K562 (cell line): ENCODE data around the gene ETV3L. TPM values are rescaled to one million over a fixed set of nuclear protein-coding genes. Genes with fewer than 3 reads are reported as not detected.
A peak's percentile ranks its signal among the peaks of the same experiment; 100 is the strongest.

Experiments used
- ATAC-seq: fragments of 200-7000 bp; cut with Tn5 transposase; 3 replicates; pipeline ENCODE4 v1.9.1; 2020; ENCODE audit warnings: moderate library complexity
- BruUV-seq: library from RNA; stranded (reverse); fragments of 400-500 nt; replicated peaks from 2 replicates; lab custom pipeline; 2021; lab: Mats Ljungman, UMichigan
- CTCF ChIA-PET: fragments of 300-600 bp; formaldehyde crosslinking; extraction: SDS; loops from one replicate; lab custom pipeline; 2021; ENCODE audit warnings: low intra/inter-chr PET ratio; lab: Yijun Ruan, JAX
- POLR2A ChIA-PET: fragments of 300-600, 350-650 bp; sonication (Branson Sonifier 250); formaldehyde crosslinking; extraction: SDS; loops from one replicate; lab custom pipeline; 2021; ENCODE audit warnings: antibody characterized with exemption, inconsistent platforms; lab: Yijun Ruan, JAX
- DNase-seq, 4 experiments: peaks; one replicate each; pipeline versions ENCODE4 v3.0.0 to v3.0.0-alpha.2; 2011 to 2018; ENCODE audit warnings: low spot score in 3 of 4, mixed read lengths in 3 of 4; ENCODE audit errors: extremely low read depth in 1 of 4
- FAIRE-seq: peaks from 2 replicates; lab custom pipeline; 2011; peaks lifted over from hg19 to GRCh38; lab: Jason Lieb, UNC
- H2AFZ ChIP-seq: 2 replicates; pipeline ENCODE4 v1.6.0; 2011; ENCODE audit warnings: low read depth, low read length, control low read depth, inconsistent platforms
- H3K27ac ChIP-seq: fragments of 200-600 bp; 3 replicates; pipeline ENCODE4 v1.8.0; 2011; ENCODE audit warnings: low read depth, mild to moderate bottlenecking, control low read depth, inconsistent platforms, low read length, moderate library complexity, mixed read lengths; ENCODE audit errors: extremely low read depth
- H3K27me3 ChIP-seq, 2 experiments: fragments of 300-600 bp in 1 of 2; 2 replicates in 1 of 2; 3 replicates in 1 of 2; pipeline versions ENCODE4 v1.6.0 to v1.8.0; 2011; ENCODE audit warnings: inconsistent platforms in 2 of 2, low read length in 2 of 2, mild to moderate bottlenecking in 1 of 2, mixed read lengths in 1 of 2, moderate library complexity in 1 of 2; ENCODE audit not compliant: control insufficient read depth in 2 of 2, insufficient read depth in 2 of 2
- H3K36me3 ChIP-seq: fragments of 300-600 bp; 3 replicates; pipeline ENCODE4 v1.8.0; 2011; ENCODE audit warnings: mild to moderate bottlenecking, low read length, inconsistent platforms; ENCODE audit not compliant: control insufficient read depth, insufficient read depth
- H3K4me1 ChIP-seq, 2 experiments: fragments of 200-600 bp in 1 of 2; replicated peaks in 1 of 2; 2 replicates in 1 of 2; 3 replicates in 1 of 2; pipeline versions ENCODE4 v1.5.1 to v1.8.0; 2011; ENCODE audit warnings: inconsistent platforms in 2 of 2, low read length in 2 of 2, mild to moderate bottlenecking in 1 of 2, mixed read lengths in 1 of 2, moderate library complexity in 1 of 2; ENCODE audit not compliant: control insufficient read depth in 2 of 2, insufficient read depth in 2 of 2
- H3K4me2 ChIP-seq: 2 replicates; pipeline ENCODE4 v1.6.1; 2011; ENCODE audit warnings: low read length, control low read depth, inconsistent platforms, mixed read lengths; ENCODE audit not compliant: insufficient read depth
- H3K4me3 ChIP-seq: fragments of 200-600 bp; sonication (generic), shearing (Covaris generic); 2 replicates; pipeline ENCODE4 v1.5.1; 2016; ENCODE audit warnings: control low read depth, inconsistent platforms
- H3K79me2 ChIP-seq: fragments of 200-600 bp; 3 replicates; pipeline ENCODE4 v1.8.0; 2011; ENCODE audit warnings: low read length, inconsistent platforms; ENCODE audit not compliant: control insufficient read depth, insufficient read depth
- H3K9ac ChIP-seq, 2 experiments: 2 replicates each; pipeline versions ENCODE4 v1.6.0 to v1.6.1; 2011; ENCODE audit warnings: low read depth in 2 of 2, low read length in 2 of 2, control low read depth in 1 of 2, inconsistent platforms in 1 of 2, mild to moderate bottlenecking in 1 of 2, mixed read lengths in 1 of 2; ENCODE audit not compliant: insufficient read depth in 1 of 2
- H3K9me1 ChIP-seq: one replicate; pipeline ENCODE4 v1.6.0; 2011; ENCODE audit warnings: inconsistent platforms, mild to moderate bottlenecking, low read length, moderate library complexity; ENCODE audit not compliant: control insufficient read depth, insufficient read depth
- H3K9me3 ChIP-seq: replicated peaks from 2 replicates; pipeline ENCODE4 v1.5.1; 2011; ENCODE audit warnings: low read depth, low read length, inconsistent platforms; ENCODE audit not compliant: control insufficient read depth, insufficient read depth
- H4K20me1 ChIP-seq: replicated peaks from 2 replicates; pipeline ENCODE4 v1.6.1; 2011; ENCODE audit warnings: low read length, inconsistent platforms, mixed read lengths; ENCODE audit not compliant: control insufficient read depth, insufficient read depth
- CEBPB ChIP-seq: fragments of 450-650 bp; IDR thresholded peaks from 2 replicates; pipeline ENCODE4 v1.6.1; 2016; ENCODE audit warnings: missing genetic modification characterization, missing compliant biosample characterization
- MEF2A ChIP-seq: IDR thresholded peaks from 2 replicates; pipeline ENCODE4 v1.6.1; 2011; ENCODE audit warnings: low read depth, mild to moderate bottlenecking, low read length, moderate library complexity; ENCODE audit not compliant: control insufficient read depth
- RFX5 ChIP-seq: IDR thresholded peaks from 2 replicates; pipeline ENCODE4 v1.6.1; 2011; ENCODE audit warnings: low read depth, mild to moderate bottlenecking, improper control_type of control experiment, low read length
- SMC3 ChIP-seq: conservative IDR thresholded peaks from 2 replicates; pipeline ENCODE4 v1.6.1; 2011; ENCODE audit warnings: low read depth, low read length, improper control_type of control experiment; ENCODE audit not compliant: insufficient read depth
- SUPT5H ChIP-seq: fragments of 450-650 bp; IDR thresholded peaks from 2 replicates; pipeline ENCODE4 v1.6.1; 2016
- WGBS: fragments of 100-300 bp; shearing (Covaris generic); methylation state at CpG from one replicate; pipeline ENCODE4 v1.1.6; 2016; ENCODE audit warnings: low coverage, mixed read lengths; ENCODE audit not compliant: insufficient coverage; ENCODE audit errors: missing lambda C conversion rate; 5-methylcytosine and 5-hydroxymethylcytosine counted together
- in situ Hi-C: fragments of 300-500 bp; cut with MboI; formaldehyde crosslinking; loops from 4 replicates; pipeline ENCODE4 v1.15.0; 2018; ENCODE audit warnings: inconsistent platforms, mixed read lengths
- intact Hi-C: fragments of 100-400 bp; cut with micrococcal nuclease; formaldehyde crosslinking; loops from 2 replicates; pipeline ENCODE4 v1.14.2; 2022
- polyA plus RNA-seq, 8 experiments: library from polyadenylated mRNA; depleted of rRNA in 4 of 8; stranded (reverse) in 5 of 8; unstranded in 3 of 8; fragments of >200 nt; fragmentation: Nextera tagmentation in 2 of 8; fragmentation: Illumina TruSeq in 1 of 8; extraction: Ambion mirVana in 2 of 8; extraction: Trizol in 1 of 8; gene quantifications; 2 replicates each; pipeline versions ENCODE4 v1.2.1 to v1.2.3, GENCODE V29; 2011 to 2014; ENCODE audit warnings: inconsistent platforms in 1 of 8, missing spikeins in 1 of 8
- total RNA-seq, 7 experiments: library from RNA; depleted of rRNA in 6 of 7; stranded (reverse); fragments of >200 nt in 6 of 7; fragmentation: Illumina TruSeq in 2 of 7; extraction: Trizol in 2 of 7; gene quantifications; 2 replicates each; pipeline versions ENCODE4 v1.2.1 to v1.2.3, GENCODE V29; 2011 to 2021; ENCODE audit warnings: low replicate concordance in 1 of 7

The ETV3L gene
- total and polyA plus RNA-seq, 9 of the 15 experiments (the other 6 are each of a cell fraction or from before 2014, with no cell fraction given) = not detected

DNA sequence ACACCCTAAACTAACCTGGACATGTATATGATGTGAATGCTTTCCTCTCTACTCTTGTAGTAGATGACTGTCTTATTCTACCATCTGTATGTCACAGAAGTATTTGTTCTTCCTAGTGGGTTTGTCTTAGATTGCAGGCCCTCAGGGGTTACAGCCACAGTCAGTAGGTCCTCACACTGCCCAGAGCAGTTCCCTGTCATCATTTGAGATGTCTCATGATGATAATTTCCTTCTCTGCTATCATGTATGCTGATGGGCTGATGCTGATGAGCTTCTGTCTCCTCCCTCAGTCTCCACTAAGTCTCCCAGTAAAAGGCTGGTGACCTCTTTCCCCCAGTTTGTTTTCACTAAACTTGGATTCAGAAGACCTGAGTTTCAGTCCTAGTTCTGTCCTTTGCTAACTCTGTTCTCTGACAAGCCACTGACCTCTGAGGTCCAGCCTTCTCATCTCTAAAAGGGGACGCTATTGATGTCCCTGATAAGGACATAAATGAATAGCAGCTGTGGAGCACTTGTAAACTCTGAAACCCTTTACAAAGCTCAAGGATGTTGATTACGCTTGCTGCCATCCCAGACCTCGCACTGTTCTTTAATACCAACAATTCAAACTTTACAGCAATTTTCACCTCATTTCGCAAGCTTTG lies 41.7 kb upstream of the ETV3L start:
- intact Hi-C loops (no loop called here), in situ Hi-C loops (no loop called here)
- Histone ChIP-seq H3K4me2 (no peak overlapping the region), H3K4me1 (peaks cover 20 to 21% of the 10 kb centered on the region in 2 experiments; a peak in 4 of 5 replicates), H3K27me3 (no peaks in the 10 kb centered on the region), H3K9ac (no peak overlapping the region), H4K20me1 (0 out of 2 replicates have a peak, but pooled peaks cover 9% of the 10 kb centered on the region), H3K27ac (no peak overlapping the region), H3K9me3 (no peaks in the 10 kb centered on the region), H3K4me3 (no peak overlapping the region), H3K36me3 (0 out of 3 replicates have a peak, but pooled peaks cover under 1% of the 10 kb centered on the region), H3K9me1 (no peaks in the 10 kb centered on the region), H2AFZ (peak overlapping the region; percentile 11), H3K79me2 (peaks cover 19% of the 10 kb centered on the region)
- CTCF ChIA-PET = no interaction called here
- DNase-seq = no peak
- BruUV-seq = no TSS peak
- FAIRE-seq = no peak
- WGBS = 72% methylated on average over 4 of the region's 4 CpGs
- POLR2A ChIA-PET = interaction anchor here (0.6 to 1.5 kb wide), 6 partner anchors 11 to 522 kb away, joined by 3 to 4 read pairs (median 3); no protein-coding TSS in a partner anchor
- TF ChIP-seq SMC3 = no peak
- TF ChIP-seq CEBPB (tag) = 0 out of 2 replicates have a peak, but pooled peaks have one; percentile 28
- TF ChIP-seq SUPT5H = no peak
- TF ChIP-seq RFX5 = no peak
- TF ChIP-seq MEF2A = no peak
- no peak for ATAC-seq
